Mesenchymal stem cell (in vitro differentiated cells and primary cell): ENCODE measurements around the gene PHF10.
"Not testable (repeated sequence)": the region's sequence is repeated elsewhere in the genome, so short reads cannot be mapped to it uniquely, and the experiment has no call there.

ENCODE experiments used
- DNase-seq: peaks from one replicate; pipeline ENCODE4 v3.0.0-alpha.2; 2013
- H2AFZ ChIP-seq: one replicate; pipeline ENCODE4 v1.6.1; 2013; ENCODE audit warnings: low read depth, mild to moderate bottlenecking, control low read depth, inconsistent platforms, low read length, moderate library complexity
- H2AK5ac ChIP-seq: 2 replicates; pipeline ENCODE4 v1.6.1; 2013; ENCODE audit warnings: low read length, moderate library complexity, mild to moderate bottlenecking, inconsistent platforms; ENCODE audit not compliant: severe bottlenecking
- H2BK120ac ChIP-seq: one replicate; pipeline ENCODE4 v1.6.1; 2013; ENCODE audit warnings: low read depth, mild to moderate bottlenecking, inconsistent platforms, low read length, moderate library complexity
- H2BK12ac ChIP-seq, 2 experiments: one replicate each; pipeline ENCODE4 v1.6.1; 2013; ENCODE audit warnings: inconsistent platforms in 2 of 2, low read length in 2 of 2, mild to moderate bottlenecking in 2 of 2, moderate library complexity in 2 of 2, control low read depth in 1 of 2
- H2BK15ac ChIP-seq: one replicate; pipeline ENCODE4 v1.6.1; 2013; ENCODE audit warnings: mild to moderate bottlenecking, low read depth, inconsistent platforms; ENCODE audit not compliant: poor library complexity, severe bottlenecking
- H2BK5ac ChIP-seq: 2 replicates; pipeline ENCODE4 v1.6.1; 2013; ENCODE audit warnings: low read depth, mild to moderate bottlenecking, low read length, control low read depth, inconsistent platforms; ENCODE audit not compliant: poor library complexity, severe bottlenecking
- H3K14ac ChIP-seq, 2 experiments: one replicate each; pipeline ENCODE4 v1.6.1; 2013; ENCODE audit warnings: inconsistent platforms in 2 of 2, low read length in 2 of 2, control low read depth in 1 of 2, mild to moderate bottlenecking in 1 of 2, moderate library complexity in 1 of 2
- H3K18ac ChIP-seq, 2 experiments: one replicate each; pipeline ENCODE4 v1.6.1; 2013; ENCODE audit warnings: inconsistent platforms in 2 of 2, low read length in 2 of 2, control low read depth in 1 of 2, low read depth in 1 of 2, mild to moderate bottlenecking in 1 of 2
- H3K23ac ChIP-seq, 2 experiments: one replicate each; pipeline ENCODE4 v1.6.1; 2013; ENCODE audit warnings: inconsistent platforms in 2 of 2, low read length in 2 of 2, mild to moderate bottlenecking in 2 of 2, moderate library complexity in 2 of 2, control low read depth in 1 of 2
- H3K27ac ChIP-seq: 2 replicates; pipeline ENCODE4 v1.5.1; 2013; ENCODE audit warnings: mild to moderate bottlenecking, moderate library complexity, low read length, control low read depth, inconsistent platforms; ENCODE audit not compliant: poor library complexity, severe bottlenecking
- H3K27me3 ChIP-seq, 2 experiments: 2 replicates each; pipeline versions ENCODE4 v1.6.1 to v1.7.0; 2013; ENCODE audit warnings: low read length in 2 of 2, mild to moderate bottlenecking in 2 of 2, moderate library complexity in 2 of 2, control low read depth in 1 of 2, inconsistent platforms in 1 of 2; ENCODE audit not compliant: control insufficient read depth in 1 of 2, insufficient read depth in 1 of 2
- H3K36me3 ChIP-seq, 2 experiments: 2 replicates each; pipeline versions ENCODE4 v1.6.1 to v1.7.0; 2013; ENCODE audit warnings: low read length in 2 of 2, control low read depth in 1 of 2, inconsistent platforms in 1 of 2, low read depth in 1 of 2, mild to moderate bottlenecking in 1 of 2; ENCODE audit not compliant: insufficient read depth in 2 of 2, control insufficient read depth in 1 of 2
- H3K4ac ChIP-seq, 2 experiments: one replicate each; pipeline ENCODE4 v1.6.1; 2013; ENCODE audit warnings: inconsistent platforms in 2 of 2, low read length in 2 of 2, mild to moderate bottlenecking in 2 of 2, moderate library complexity in 2 of 2, control low read depth in 1 of 2, low read depth in 1 of 2
- H3K4me1 ChIP-seq: 2 replicates; pipeline ENCODE4 v1.6.1; 2013; ENCODE audit warnings: low read depth, low read length, control low read depth; ENCODE audit not compliant: control insufficient read depth, insufficient read depth
- H3K4me2 ChIP-seq: 2 replicates; pipeline ENCODE4 v1.6.1; 2013; ENCODE audit warnings: low read length, mild to moderate bottlenecking, inconsistent platforms; ENCODE audit not compliant: poor library complexity, severe bottlenecking
- H3K4me3 ChIP-seq, 2 experiments: 2 replicates each; pipeline versions ENCODE4 v1.5.1 to v1.7.0; 2013; ENCODE audit warnings: low read length in 2 of 2, mild to moderate bottlenecking in 2 of 2, control low read depth in 1 of 2, low read depth in 1 of 2; ENCODE audit not compliant: insufficient read depth in 1 of 2
- H3K79me1 ChIP-seq: replicated peaks from 2 replicates; pipeline ENCODE4 v1.6.1; 2013; ENCODE audit warnings: mild to moderate bottlenecking, control low read depth, low read length, inconsistent platforms; ENCODE audit not compliant: poor library complexity, severe bottlenecking
- H3K9ac ChIP-seq: 2 replicates; pipeline ENCODE4 v1.7.0; 2013; ENCODE audit warnings: mild to moderate bottlenecking, low read length, moderate library complexity
- H3K9me3 ChIP-seq: 2 replicates; pipeline ENCODE4 v1.7.0; 2013; ENCODE audit warnings: mild to moderate bottlenecking, low read length; ENCODE audit not compliant: control insufficient read depth
- H4K8ac ChIP-seq: one replicate; pipeline ENCODE4 v1.6.1; 2013; ENCODE audit warnings: inconsistent platforms, mild to moderate bottlenecking, low read length, moderate library complexity
- H4K91ac ChIP-seq: one replicate; pipeline ENCODE4 v1.6.1; 2013; ENCODE audit warnings: mild to moderate bottlenecking, low read length, inconsistent platforms
- WGBS: methylation state at CpG from one replicate; pipeline ENCODE4 v1.1.7; 2013; ENCODE audit warnings: mixed read lengths; 5-methylcytosine and 5-hydroxymethylcytosine counted together

Gene PHF10

DNA sequence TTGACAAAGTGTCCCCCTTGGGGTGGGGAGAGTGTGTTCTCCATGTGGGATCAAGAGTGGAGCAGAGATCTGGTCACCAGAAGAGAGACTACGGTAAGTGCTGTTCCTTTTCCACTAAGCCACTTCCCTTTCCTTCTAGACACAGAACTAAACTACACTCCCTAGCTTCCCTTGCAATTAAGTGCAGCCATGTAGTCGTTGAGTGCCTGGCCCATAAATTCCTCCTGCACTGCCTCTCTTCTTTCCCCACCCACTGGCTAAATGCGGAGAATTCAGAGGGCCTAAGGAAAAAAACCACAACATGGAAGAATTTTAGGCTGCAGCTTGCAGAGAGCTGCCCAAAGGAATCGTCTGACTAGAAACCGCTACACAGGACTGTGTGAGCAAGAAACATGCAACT lies 24.0 kb downstream of the PHF10 start:
- Histone ChIP-seq H3K14ac (no peak overlapping the region), H3K23ac (no peak overlapping the region), H2AFZ (no peak overlapping the region), H3K4me2 (peak overlapping the region; percentile 20), H3K27me3 (no peaks in the 10 kb centered on the region), H3K4me1 (peaks cover 8% of the 10 kb centered on the region), H3K4me3 (peak overlapping the region in 1 of 2 experiments; percentile 86), H2BK12ac (no peak overlapping the region), H2BK15ac (no peak overlapping the region), H2AK5ac (no peak overlapping the region), H3K36me3 (peaks cover 7 to 30% of the 10 kb centered on the region in 2 experiments), H4K91ac (no peak overlapping the region), H2BK5ac (no peak overlapping the region), H3K9me3 (no peaks in the 10 kb centered on the region), H2BK120ac (no peak overlapping the region), H4K8ac (no peak overlapping the region), H3K9ac (peak overlapping the region; percentile 95), H3K27ac (no peak overlapping the region), H3K79me1 (peaks cover 32% of the 10 kb centered on the region), H3K4ac (no peak overlapping the region), H3K18ac (no peak overlapping the region)
- 8% methylated on average over 3 of the region's 5 CpGs for WGBS
- peak; percentile 62 for DNase-seq

DNA sequence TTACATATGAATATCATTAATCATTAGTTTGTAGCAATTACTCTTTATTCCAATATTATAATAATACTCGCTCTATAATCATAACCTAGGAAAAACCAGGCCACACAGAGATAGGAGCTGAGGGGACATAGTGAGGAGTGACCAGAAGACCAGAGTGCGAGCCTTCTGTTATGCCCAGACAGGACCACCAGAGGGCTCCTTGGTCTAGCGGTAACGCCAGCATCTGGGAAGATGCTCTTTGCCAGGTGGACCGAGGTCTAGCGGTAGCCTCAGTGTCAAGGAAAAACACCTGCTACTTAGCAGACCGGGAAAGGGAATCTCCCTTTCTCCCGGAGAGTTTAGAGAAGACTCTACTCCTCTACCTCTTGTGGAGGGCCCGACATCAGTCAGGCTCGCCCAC lies 27.2 kb downstream of the PHF10 start:
- H3K36me3 ChIP-seq, result peaks cover 15 to 17% of the 10 kb centered on the region in 2 experiments
- H3K4me1 ChIP-seq, result not testable (repeated sequence)

DNA sequence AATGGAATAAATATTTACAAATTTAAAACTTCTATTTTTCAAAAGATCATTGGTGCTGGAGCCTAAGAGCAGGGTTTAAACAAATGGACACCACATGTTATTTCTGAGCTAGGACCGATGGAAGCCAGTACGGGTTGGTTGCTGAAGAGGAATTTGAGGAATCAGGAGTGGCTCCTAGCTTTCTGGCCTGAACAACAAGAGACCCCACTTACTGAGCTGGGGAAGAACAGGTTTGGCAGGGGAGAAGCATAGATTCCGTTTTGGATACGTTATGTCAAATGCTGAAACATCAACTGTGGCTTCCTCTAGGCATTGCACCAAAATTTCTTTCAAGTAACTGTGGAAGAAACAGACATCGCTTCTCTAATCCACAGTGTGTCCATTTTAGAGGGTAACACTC lies 29.2 kb downstream of the PHF10 start:
- DNase-seq, result no peak
- Histone ChIP-seq H3K14ac (no peak overlapping the region), H3K27me3 (no peaks in the 10 kb centered on the region), H3K4ac (no peak overlapping the region), H2BK5ac (no peak overlapping the region), H2AK5ac (no peak overlapping the region), H3K79me1 (peaks cover 49% of the 10 kb centered on the region), H2AFZ (no peak overlapping the region), H2BK120ac (no peak overlapping the region), H3K4me1 (peaks cover 4% of the 10 kb centered on the region), H2BK15ac (no peak overlapping the region), H3K4me2 (no peak overlapping the region), H4K91ac (no peak overlapping the region), H2BK12ac (no peak overlapping the region), H4K8ac (no peak overlapping the region), H3K4me3 (no peak overlapping the region), H3K9ac (no peak overlapping the region), H3K23ac (no peak overlapping the region), H3K9me3 (no peaks in the 10 kb centered on the region), H3K27ac (no peak overlapping the region), H3K18ac (no peak overlapping the region), H3K36me3 (peaks cover 17 to 20% of the 10 kb centered on the region in 2 experiments)
- WGBS, result 97% methylated on average over 5 of the region's 5 CpGs

More for the DNA sequence above, 27.2 kb downstream of the PHF10 start:
- H3K27me3 ChIP-seq, H3K4ac ChIP-seq, H2BK120ac ChIP-seq, H2BK15ac ChIP-seq, H2AK5ac ChIP-seq, H3K14ac ChIP-seq, H2AFZ ChIP-seq, H3K4me2 ChIP-seq, H3K4me3 ChIP-seq, H2BK5ac ChIP-seq, H3K23ac ChIP-seq, H4K8ac ChIP-seq, H4K91ac ChIP-seq, H3K18ac ChIP-seq, H3K9me3 ChIP-seq, H3K9ac ChIP-seq, H2BK12ac ChIP-seq, H3K27ac ChIP-seq: not testable (repeated sequence)
- WGBS, result 64% methylated on average over 10 of the region's 10 CpGs
- peaks cover 43% of the 10 kb centered on the region for H3K79me1 ChIP-seq
- peak; percentile 34 for DNase-seq

- Histone ChIP-seq H2BK5ac (no peak overlapping the region), H2BK15ac (no peak overlapping the region), H3K9ac (no peak overlapping the region), H3K18ac (no peak overlapping the region), H3K4ac (no peak overlapping the region), H2BK120ac (no peak overlapping the region), H3K79me1 (peaks cover 40% of the 10 kb centered on the region), H3K36me3 (peaks cover 10 to 32% of the 10 kb centered on the region in 2 experiments), H3K14ac (no peak overlapping the region), H2BK12ac (no peak overlapping the region), H3K4me1 (no peaks in the 10 kb centered on the region), H3K9me3 (peaks cover 3% of the 10 kb centered on the region), H2AFZ (no peak overlapping the region), H4K91ac (no peak overlapping the region), H3K27me3 (no peaks in the 10 kb centered on the region), H3K4me3 (peak overlapping the region in 1 of 2 experiments; percentile 12), H3K23ac (no peak overlapping the region), H4K8ac (no peak overlapping the region), H2AK5ac (no peak overlapping the region), H3K27ac (no peak overlapping the region), H3K4me2 (no peak overlapping the region)
- 94% methylated on average over 3 of the region's 3 CpGs for WGBS
- DNase-seq, result no peak
Measured at GRCh38 chr6:169692516-169692915, 31.8 kb downstream of the PHF10 start.
